Neural progenitor cell (in vitro differentiated cells): ENCODE data around the gene RET.

Experiments used
- EZH2 ChIP-seq: fragments of 200-600 bp; sonication (generic); IDR thresholded peaks from 2 replicates; pipeline ENCODE4 v1.6.1; 2017; ENCODE audit warnings: antibody characterized with exemption, mild to moderate bottlenecking, moderate library complexity
- EZH2phosphoT487 ChIP-seq: fragments of 200-600 bp; sonication (generic); IDR thresholded peaks from 2 replicates; pipeline ENCODE4 v1.6.1; 2017; ENCODE audit warnings: antibody characterized with exemption
- TF ChIP-seq, protein P1 (sequence below): fragments of 200-600 bp; sonication (generic); IDR thresholded peaks from 2 replicates; pipeline ENCODE4 v1.5.1; 2017; ENCODE audit warnings: antibody characterized with exemption, mild to moderate bottlenecking

DNA sequence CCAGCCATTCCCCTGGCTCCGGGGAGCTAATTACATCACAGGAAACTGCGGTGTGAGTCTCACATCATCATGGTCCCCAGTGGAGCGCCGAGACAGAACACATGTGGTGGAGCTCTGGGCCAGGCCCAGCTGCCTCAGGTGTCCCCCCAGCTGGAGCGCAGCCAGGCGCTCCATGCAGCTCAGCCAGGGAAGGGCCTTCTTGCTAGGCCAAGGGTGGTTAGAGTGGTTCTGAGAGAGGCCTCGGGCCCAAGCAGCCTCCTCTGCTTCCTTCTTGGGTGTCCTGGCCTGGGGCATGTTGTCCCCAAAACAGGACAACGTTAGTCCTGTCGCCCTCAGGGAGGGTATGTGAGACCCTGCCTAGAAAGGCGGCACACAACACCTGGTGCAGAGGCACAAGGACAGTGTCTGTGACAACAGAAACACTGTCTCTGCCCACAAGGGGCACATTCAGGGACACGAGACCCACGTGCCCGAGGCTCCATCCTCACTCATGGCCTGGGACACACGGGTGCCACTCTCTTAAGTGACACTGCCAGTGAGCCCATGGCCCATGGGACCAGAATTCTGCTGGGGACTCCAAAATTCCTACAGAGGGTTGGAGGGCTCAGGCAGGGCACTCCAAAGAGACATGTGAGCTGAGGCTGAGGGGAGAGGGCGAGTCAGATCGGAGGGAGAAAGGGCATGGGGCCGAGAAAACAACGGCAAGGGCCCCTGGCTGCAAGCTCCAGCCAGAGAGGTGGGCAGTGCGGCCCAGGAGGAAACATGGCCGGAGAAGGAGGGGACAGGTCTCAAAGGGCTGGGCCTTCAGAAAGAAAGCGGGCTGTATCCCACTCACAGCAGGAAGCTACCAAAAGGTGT lies 37.0 kb upstream of the RET start:
- TF ChIP-seq EZH2 (no peak), EZH2phosphoT487 (no peak)
- TF ChIP-seq, protein P1, sequence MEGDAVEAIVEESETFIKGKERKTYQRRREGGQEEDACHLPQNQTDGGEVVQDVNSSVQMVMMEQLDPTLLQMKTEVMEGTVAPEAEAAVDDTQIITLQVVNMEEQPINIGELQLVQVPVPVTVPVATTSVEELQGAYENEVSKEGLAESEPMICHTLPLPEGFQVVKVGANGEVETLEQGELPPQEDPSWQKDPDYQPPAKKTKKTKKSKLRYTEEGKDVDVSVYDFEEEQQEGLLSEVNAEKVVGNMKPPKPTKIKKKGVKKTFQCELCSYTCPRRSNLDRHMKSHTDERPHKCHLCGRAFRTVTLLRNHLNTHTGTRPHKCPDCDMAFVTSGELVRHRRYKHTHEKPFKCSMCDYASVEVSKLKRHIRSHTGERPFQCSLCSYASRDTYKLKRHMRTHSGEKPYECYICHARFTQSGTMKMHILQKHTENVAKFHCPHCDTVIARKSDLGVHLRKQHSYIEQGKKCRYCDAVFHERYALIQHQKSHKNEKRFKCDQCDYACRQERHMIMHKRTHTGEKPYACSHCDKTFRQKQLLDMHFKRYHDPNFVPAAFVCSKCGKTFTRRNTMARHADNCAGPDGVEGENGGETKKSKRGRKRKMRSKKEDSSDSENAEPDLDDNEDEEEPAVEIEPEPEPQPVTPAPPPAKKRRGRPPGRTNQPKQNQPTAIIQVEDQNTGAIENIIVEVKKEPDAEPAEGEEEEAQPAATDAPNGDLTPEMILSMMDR: no peak
